ENCODE measurements around the gene MBD3L4. TPM values are rescaled to one million over a fixed set of nuclear protein-coding genes. Genes with fewer than 3 reads are reported as not detected.

The MBD3L4 gene
- total RNA-seq, 1 donor = not detected

Other genes starting within 250 kb of the MBD3L4 start
- gene ADGRE1, start 152.6 kb downstream of the MBD3L4 start, total RNA-seq = 44.7 TPM
- not detected for gene MBD3L2B, start 18.7 kb downstream of the MBD3L4 start, total RNA-seq
- not detected for gene MBD3L5, start 9.6 kb downstream of the MBD3L4 start, total RNA-seq
- not detected for gene MBD3L2, start 9.1 kb upstream of the MBD3L4 start, total RNA-seq
- gene MBD3L3, start 18.5 kb upstream of the MBD3L4 start, total RNA-seq = not detected
- gene ZNF557, start 29.5 kb upstream of the MBD3L4 start, total RNA-seq = 11.0 TPM

Measured in hematopoietic multipotent progenitor cell (in vitro differentiated cells).